Type B pancreatic cell (in vitro differentiated cells): ENCODE data around the gene LCP1. TPM values are rescaled to one million over a fixed set of nuclear protein-coding genes. Genes with fewer than 3 reads are reported as not detected.

Experiments
- DNase-seq: peaks from one replicate; pipeline ENCODE4 v3.0.0; 2021; ENCODE audit warnings: mixed read lengths; ENCODE audit not compliant: unreplicated experiment; ENCODE audit errors: extremely low spot score
- H3K27ac Mint-ChIP-seq: 2 replicates; pipeline ENCODE4 v1.8.0; 2021; ENCODE audit warnings: mild to moderate bottlenecking, mixed read lengths
- H3K27me3 Mint-ChIP-seq: 2 replicates; pipeline ENCODE4 v1.8.0; 2021; ENCODE audit warnings: mixed read lengths
- H3K36me3 Mint-ChIP-seq: 2 replicates; pipeline ENCODE4 v1.8.0; 2021; ENCODE audit warnings: mixed read lengths
- H3K4me1 Mint-ChIP-seq: one replicate; pipeline ENCODE4 v1.8.0; 2021; ENCODE audit warnings: mixed read lengths; ENCODE audit not compliant: unreplicated experiment
- H3K4me3 Mint-ChIP-seq: 2 replicates; pipeline ENCODE4 v1.8.0; 2021; ENCODE audit warnings: mild to moderate bottlenecking, mixed read lengths
- H3K9me3 Mint-ChIP-seq: 2 replicates; pipeline ENCODE4 v1.8.0; 2021; ENCODE audit warnings: mixed read lengths
- total RNA-seq: library from RNA; stranded (reverse); gene quantifications from 2 replicates; pipeline ENCODE4 v1.2.1, GENCODE V29; 2021; ENCODE audit warnings: low replicate concordance
- TF ChIP-seq, protein P1 (sequence below): fragments of 200-600 bp; sonication (generic); conservative IDR thresholded peaks from 2 replicates; pipeline ENCODE4 v1.5.0; 2021; ENCODE audit warnings: antibody characterized with exemption, mild to moderate bottlenecking

LCP1 gene
- total RNA-seq, 1 donor from 2014 or later: 43.3 TPM

DNA sequence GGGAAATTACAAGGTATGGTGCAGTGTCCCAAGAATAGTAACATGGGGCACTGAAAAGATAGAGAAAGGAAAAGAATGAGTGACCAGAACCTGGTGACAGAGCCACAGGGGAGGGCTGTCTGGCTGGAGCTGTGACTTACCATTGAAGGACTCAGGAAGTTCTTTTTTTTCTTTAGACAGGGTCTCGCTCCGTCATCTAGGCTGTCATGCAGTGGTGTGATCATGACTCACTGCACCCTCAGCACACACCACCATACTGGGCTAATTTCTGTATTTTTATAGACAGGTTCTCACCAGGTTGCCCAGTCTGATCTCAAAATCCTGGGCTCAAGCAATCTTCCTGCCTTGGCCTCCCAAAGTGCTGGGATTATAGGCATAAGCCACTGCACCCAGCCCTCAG lies 68.4 kb downstream of the LCP1 start:
- no peaks in the 10 kb centered on the region for H3K27me3 Mint-ChIP-seq
- no peaks in the 10 kb centered on the region for H3K4me1 Mint-ChIP-seq
- H3K36me3 Mint-ChIP-seq: no peaks in the 10 kb centered on the region
- H3K9me3 Mint-ChIP-seq: no peaks in the 10 kb centered on the region
- DNase-seq: no peak
- no peak overlapping the region for H3K4me3 Mint-ChIP-seq
- TF ChIP-seq, protein P1, sequence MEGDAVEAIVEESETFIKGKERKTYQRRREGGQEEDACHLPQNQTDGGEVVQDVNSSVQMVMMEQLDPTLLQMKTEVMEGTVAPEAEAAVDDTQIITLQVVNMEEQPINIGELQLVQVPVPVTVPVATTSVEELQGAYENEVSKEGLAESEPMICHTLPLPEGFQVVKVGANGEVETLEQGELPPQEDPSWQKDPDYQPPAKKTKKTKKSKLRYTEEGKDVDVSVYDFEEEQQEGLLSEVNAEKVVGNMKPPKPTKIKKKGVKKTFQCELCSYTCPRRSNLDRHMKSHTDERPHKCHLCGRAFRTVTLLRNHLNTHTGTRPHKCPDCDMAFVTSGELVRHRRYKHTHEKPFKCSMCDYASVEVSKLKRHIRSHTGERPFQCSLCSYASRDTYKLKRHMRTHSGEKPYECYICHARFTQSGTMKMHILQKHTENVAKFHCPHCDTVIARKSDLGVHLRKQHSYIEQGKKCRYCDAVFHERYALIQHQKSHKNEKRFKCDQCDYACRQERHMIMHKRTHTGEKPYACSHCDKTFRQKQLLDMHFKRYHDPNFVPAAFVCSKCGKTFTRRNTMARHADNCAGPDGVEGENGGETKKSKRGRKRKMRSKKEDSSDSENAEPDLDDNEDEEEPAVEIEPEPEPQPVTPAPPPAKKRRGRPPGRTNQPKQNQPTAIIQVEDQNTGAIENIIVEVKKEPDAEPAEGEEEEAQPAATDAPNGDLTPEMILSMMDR: no peak
- no peak overlapping the region for H3K27ac Mint-ChIP-seq

DNA sequence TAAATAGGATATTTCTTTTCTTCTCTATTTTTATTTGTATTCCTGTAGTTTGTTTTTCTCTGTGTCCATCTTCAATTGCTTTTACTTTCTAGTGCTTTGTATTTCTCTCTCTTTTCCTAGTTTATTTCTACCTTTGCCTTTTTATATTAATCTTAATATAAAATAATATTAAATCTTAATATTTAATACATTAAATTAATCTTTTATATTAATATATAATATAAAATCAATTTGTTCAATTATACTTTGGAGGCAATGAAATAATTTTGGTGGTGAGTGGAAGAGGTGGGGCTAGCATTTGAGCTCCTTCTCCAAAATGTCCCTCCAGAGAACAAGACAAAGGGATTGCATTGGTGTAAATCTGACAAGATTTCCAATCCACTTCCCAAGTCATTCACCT lies 70.8 kb downstream of the LCP1 start:
- H3K36me3 Mint-ChIP-seq: no peaks in the 10 kb centered on the region
- TF ChIP-seq, protein P1: no peak
- H3K27me3 Mint-ChIP-seq: no peaks in the 10 kb centered on the region
- no peak overlapping the region for H3K27ac Mint-ChIP-seq
- DNase-seq: no peak
- H3K9me3 Mint-ChIP-seq: no peaks in the 10 kb centered on the region
- H3K4me1 Mint-ChIP-seq: no peaks in the 10 kb centered on the region
- no peak overlapping the region for H3K4me3 Mint-ChIP-seq

DNA sequence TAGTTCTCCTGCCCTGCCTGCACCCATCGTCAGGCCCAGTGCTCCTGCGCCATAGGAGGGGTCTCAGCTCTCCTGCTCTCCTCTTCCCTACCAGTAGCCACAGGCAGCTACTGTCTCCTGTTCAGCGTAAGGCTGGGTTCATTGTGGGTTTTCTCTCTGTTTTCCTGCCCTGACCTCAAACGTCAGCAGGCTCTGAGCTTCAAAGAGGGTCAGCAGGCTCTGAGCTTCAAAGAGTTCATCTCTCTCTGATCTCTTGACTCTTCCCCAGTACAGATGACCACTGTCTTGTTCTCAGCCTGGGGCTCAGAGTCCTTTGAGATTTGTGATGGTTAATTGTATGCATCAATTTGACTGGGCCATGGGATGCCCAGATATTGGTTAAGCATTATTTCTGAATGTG lies 72.5 kb downstream of the LCP1 start:
- H3K27ac Mint-ChIP-seq: no peak overlapping the region
- H3K9me3 Mint-ChIP-seq: no peaks in the 10 kb centered on the region
- H3K27me3 Mint-ChIP-seq: no peaks in the 10 kb centered on the region
- no peak for DNase-seq
- H3K4me1 Mint-ChIP-seq: no peaks in the 10 kb centered on the region
- no peak overlapping the region for H3K4me3 Mint-ChIP-seq
- TF ChIP-seq, protein P1: no peak
- no peaks in the 10 kb centered on the region for H3K36me3 Mint-ChIP-seq

DNA sequence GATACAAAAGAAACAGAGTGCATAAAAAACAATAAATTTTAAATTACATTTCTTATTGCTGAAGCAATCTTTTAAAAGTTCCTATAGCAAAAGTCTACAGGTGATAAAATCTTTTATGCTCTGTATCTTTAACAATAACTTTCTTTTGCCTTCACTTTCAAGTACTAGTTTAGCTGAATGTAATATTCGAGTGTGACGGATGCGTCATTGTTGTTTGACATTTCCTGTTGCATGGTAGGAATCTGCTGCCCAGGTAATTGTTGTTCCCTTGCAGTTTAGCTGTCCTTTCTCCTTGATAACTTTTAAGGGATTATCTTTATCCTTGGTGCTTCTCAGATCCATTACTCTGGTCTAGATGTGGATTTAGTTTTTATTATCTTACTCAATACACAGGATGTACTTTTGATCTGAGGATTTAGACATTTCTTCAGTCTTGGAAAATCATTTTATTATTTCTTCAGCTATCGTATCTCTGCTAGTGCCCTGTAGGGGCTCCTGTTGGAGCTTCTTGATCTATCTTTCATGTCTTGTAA lies 75.1 kb downstream of the LCP1 start:
- Mint-ChIP-seq H3K27ac (no peak overlapping the region), H3K4me3 (no peak overlapping the region), H3K9me3 (no peaks in the 10 kb centered on the region), H3K36me3 (no peaks in the 10 kb centered on the region), H3K27me3 (no peaks in the 10 kb centered on the region), H3K4me1 (peaks cover 4% of the 10 kb centered on the region)
- no peak for DNase-seq
- TF ChIP-seq, protein P1: no peak

DNA sequence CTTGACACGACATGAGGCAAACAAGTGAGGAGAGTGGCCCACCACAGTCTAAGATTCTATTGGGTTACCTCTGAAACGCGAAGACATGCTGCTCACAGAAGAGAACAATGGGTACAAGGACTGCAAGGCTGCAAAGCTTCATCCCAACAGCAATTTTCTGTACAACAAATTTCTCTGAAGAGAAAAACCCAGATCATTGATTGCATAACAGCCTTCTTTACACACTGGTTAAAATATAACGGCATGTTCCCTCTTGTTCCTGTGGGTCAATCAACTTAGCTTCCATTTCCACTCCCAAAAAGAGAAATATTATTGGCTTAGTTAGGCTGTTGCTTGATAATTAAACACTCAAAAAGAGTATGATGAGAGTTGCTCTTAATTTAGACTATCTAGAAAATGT lies 77.1 kb downstream of the LCP1 start, which contains the start of gene CPB2:
Gene CPB2 (minus strand): TSS at position 166 of the 400 bp plus-strand sequence. CDS start 24 bp downstream, at position 142.
- H3K4me3 Mint-ChIP-seq: no peak within 1 kb of the TSS
- no peaks in the 10 kb centered on the region for H3K9me3 Mint-ChIP-seq
- no peak for DNase-seq
- TF ChIP-seq, protein P1: no peak
- H3K27ac Mint-ChIP-seq: no peak within 1 kb of the TSS
- no peaks in the 10 kb centered on the region for H3K27me3 Mint-ChIP-seq
- no peaks in the 10 kb centered on the region for H3K36me3 Mint-ChIP-seq
- H3K4me1 Mint-ChIP-seq: peaks cover 7% of the 10 kb centered on the region

DNA sequence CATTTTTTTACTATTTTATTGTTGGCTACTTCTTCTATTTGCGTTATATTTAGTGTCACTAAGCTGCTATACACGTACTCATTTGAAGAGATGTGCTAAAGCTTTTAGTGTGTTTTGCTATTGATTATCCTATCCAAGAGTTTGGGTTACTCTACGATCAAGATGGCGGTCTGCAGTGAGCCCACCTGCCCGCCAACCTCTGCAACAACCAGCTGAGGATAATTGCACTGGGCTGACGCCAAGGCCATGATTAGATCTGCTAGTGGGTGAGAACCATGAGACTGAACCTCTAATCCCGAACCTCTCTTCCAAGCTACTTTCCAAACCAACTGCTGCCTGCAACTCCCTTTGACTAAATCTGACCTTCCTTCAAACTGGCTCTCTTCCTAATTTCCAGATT lies 78.9 kb downstream of the LCP1 start:
- Mint-ChIP-seq H3K4me3 (no peak overlapping the region), H3K36me3 (no peaks in the 10 kb centered on the region), H3K27me3 (no peaks in the 10 kb centered on the region), H3K4me1 (peaks cover 7% of the 10 kb centered on the region), H3K9me3 (no peaks in the 10 kb centered on the region), H3K27ac (no peak overlapping the region)
- TF ChIP-seq, protein P1: no peak
- no peak for DNase-seq
